ENCODE data around the gene SLC20A1. TPM values are rescaled to one million over a fixed set of nuclear protein-coding genes. Genes with fewer than 3 reads are reported as not detected.

Gene SLC20A1
- total RNA-seq, 1 experiment from 2014 or later: 99.9 TPM

DNA sequence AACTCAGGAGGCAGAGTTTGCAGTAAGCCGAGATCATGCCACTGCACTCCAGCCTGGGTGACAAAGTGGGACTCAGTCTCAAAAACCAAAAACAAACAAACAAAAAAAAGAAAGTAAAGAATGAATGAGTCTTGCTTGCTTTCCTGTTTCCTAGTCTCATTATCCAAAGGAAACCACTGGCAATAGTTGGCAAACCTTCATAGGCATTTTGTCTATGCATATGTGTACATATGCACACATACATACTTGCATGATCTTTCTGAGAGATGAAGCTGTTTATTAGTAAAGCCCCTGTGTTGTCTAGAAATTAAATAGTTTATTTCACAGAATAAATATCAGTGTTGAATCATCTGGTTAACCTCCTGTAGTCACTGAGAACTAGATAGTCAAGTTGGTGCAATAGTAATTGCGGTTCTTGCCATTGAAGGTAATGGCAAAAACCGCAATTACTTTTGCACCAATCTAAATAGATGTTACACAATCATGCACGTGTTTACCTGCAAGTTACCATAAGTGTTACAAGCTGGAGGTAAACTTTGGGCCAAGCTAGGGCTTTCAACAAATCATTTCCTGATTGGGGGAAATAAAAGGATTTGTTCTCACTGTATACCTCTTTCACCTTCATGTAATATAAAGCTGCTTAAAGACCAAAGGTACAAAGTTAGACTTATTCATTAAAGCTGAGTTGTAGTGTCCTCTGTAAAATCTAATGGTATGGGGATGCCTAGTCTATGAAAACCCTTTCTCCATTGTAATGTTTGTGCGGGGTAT, 24.7 kb downstream of the SLC20A1 start:
- no peaks in the 10 kb centered on the region for H4K20me1 ChIP-seq (ENCODE audit: insufficient read depth)
- no peak for TF ChIP-seq EZH2 (IDR thresholded peaks at IDR 0.05; ENCODE audit: low read depth)
- TF ChIP-seq, protein P1, sequence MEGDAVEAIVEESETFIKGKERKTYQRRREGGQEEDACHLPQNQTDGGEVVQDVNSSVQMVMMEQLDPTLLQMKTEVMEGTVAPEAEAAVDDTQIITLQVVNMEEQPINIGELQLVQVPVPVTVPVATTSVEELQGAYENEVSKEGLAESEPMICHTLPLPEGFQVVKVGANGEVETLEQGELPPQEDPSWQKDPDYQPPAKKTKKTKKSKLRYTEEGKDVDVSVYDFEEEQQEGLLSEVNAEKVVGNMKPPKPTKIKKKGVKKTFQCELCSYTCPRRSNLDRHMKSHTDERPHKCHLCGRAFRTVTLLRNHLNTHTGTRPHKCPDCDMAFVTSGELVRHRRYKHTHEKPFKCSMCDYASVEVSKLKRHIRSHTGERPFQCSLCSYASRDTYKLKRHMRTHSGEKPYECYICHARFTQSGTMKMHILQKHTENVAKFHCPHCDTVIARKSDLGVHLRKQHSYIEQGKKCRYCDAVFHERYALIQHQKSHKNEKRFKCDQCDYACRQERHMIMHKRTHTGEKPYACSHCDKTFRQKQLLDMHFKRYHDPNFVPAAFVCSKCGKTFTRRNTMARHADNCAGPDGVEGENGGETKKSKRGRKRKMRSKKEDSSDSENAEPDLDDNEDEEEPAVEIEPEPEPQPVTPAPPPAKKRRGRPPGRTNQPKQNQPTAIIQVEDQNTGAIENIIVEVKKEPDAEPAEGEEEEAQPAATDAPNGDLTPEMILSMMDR (conservative IDR thresholded peaks at IDR 0.05): no peak
- no peak overlapping the region for H3K4me3 ChIP-seq
- H3K9me2 ChIP-seq (ENCODE audit: insufficient read depth): no peaks in the 10 kb centered on the region
- DNase-seq: no peak
- H3K27ac ChIP-seq: peak overlapping the region; percentile 1; the same call in 1 of the 2 replicates
- H3K4me1 ChIP-seq (replicated peaks; ENCODE audit: insufficient read depth): peaks cover 28% of the 10 kb centered on the region
- H3K4me2 ChIP-seq: no peak overlapping the region
- H3K9me3 ChIP-seq (ENCODE audit: insufficient read depth, low read depth): no peaks in the 10 kb centered on the region
- peaks cover 50% of the 10 kb centered on the region for H3F3A ChIP-seq (ENCODE audit: insufficient read depth, low read depth)
- no peaks in the 10 kb centered on the region for H3K79me2 ChIP-seq (ENCODE audit: low read depth)
- H3K36me3 ChIP-seq (ENCODE audit: low read depth): no peaks in the 10 kb centered on the region
- ChIA-PET CTCF (interaction anchor here (0.6 kb wide), 1 partner anchor 20 kb away, joined by 3 read pairs; no protein-coding TSS in a partner anchor), POLR2A (ENCODE audit: unreplicated experiment) (interaction anchor here (0.6 kb wide), 1 partner anchor 1017 kb away, joined by 4 read pairs; no protein-coding TSS in a partner anchor)
- BruUV-seq (replicated peaks): no TSS peak
- no peaks in the 10 kb centered on the region for H3K27me3 ChIP-seq (ENCODE audit: insufficient read depth, low read depth)
- H2AFZ ChIP-seq: no peak overlapping the region
- intact Hi-C loops (cut with micrococcal nuclease; ENCODE audit: unreplicated experiment): no loop called here

DNA sequence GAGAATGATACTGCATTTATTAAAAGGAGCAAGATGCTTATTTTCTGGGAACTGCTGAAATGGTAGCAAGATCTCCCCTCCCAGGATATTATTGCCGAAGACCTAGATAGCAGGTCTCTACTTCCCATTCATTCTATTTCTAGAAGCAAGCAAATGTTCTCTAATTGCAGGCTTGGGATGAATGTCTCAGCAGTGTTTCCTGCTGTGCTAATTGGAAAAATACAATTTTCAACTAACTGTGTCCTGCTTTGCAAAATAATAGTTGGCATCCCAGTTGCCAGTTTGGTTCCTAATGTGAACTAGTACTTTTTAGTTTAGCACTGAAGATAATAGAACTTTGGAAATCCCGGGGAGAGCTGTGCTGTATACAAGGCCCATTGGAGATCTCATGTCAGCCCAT, 26.1 kb downstream of the SLC20A1 start:
- Histone ChIP-seq H2AFZ (no peak overlapping the region), H4K20me1 (ENCODE audit: insufficient read depth) (no peaks in the 10 kb centered on the region), H3K79me2 (ENCODE audit: low read depth) (no peaks in the 10 kb centered on the region), H3K4me2 (no peak overlapping the region), H3K27ac (no peak overlapping the region), H3K4me3 (no peak overlapping the region), H3K9me3 (ENCODE audit: insufficient read depth, low read depth) (no peaks in the 10 kb centered on the region), H3K36me3 (ENCODE audit: low read depth) (no peaks in the 10 kb centered on the region), H3K4me1 (replicated peaks; ENCODE audit: insufficient read depth) (peaks cover 15% of the 10 kb centered on the region), H3K9me2 (ENCODE audit: insufficient read depth) (no peaks in the 10 kb centered on the region), H3F3A (ENCODE audit: insufficient read depth, low read depth) (peaks cover 36% of the 10 kb centered on the region), H3K27me3 (ENCODE audit: insufficient read depth, low read depth) (no peaks in the 10 kb centered on the region)
- TF ChIP-seq, protein P1 (conservative IDR thresholded peaks at IDR 0.05): no peak
- no peak for TF ChIP-seq EZH2 (IDR thresholded peaks at IDR 0.05; ENCODE audit: low read depth)
- CTCF ChIA-PET: no interaction called here
- POLR2A ChIA-PET (ENCODE audit: unreplicated experiment): no interaction called here
- DNase-seq: no peak
- intact Hi-C loops (cut with micrococcal nuclease; ENCODE audit: unreplicated experiment): no loop called here
- no TSS peak for BruUV-seq (replicated peaks)

DNA sequence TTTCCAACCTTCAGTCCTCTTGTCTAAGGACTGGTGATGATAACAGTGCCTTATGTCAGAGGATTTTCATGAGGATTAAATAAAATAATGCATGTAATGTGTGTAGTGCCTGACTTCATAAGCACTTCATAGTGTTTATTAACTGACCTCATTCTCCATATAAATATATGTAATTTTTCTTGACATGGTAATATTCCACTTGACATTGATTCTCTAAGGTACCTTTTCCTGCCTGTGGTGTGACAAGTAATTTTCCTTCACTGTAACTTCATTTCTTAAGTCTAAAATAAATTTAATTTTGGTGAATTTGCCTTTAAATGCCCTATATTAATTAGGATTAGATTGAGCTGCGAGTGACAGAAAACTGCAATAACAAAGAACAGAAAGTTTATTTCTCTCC, 27.3 kb downstream of the SLC20A1 start:
- Histone ChIP-seq H3K27ac (no peak overlapping the region), H3K36me3 (ENCODE audit: low read depth) (no peaks in the 10 kb centered on the region), H2AFZ (no peak overlapping the region), H3K9me2 (ENCODE audit: insufficient read depth) (no peaks in the 10 kb centered on the region), H3K4me3 (no peak overlapping the region), H4K20me1 (ENCODE audit: insufficient read depth) (no peaks in the 10 kb centered on the region), H3K79me2 (ENCODE audit: low read depth) (no peaks in the 10 kb centered on the region), H3K4me2 (no peak overlapping the region), H3F3A (ENCODE audit: insufficient read depth, low read depth) (peaks cover 24% of the 10 kb centered on the region), H3K4me1 (replicated peaks; ENCODE audit: insufficient read depth) (peaks cover 12% of the 10 kb centered on the region), H3K27me3 (ENCODE audit: insufficient read depth, low read depth) (no peaks in the 10 kb centered on the region), H3K9me3 (ENCODE audit: insufficient read depth, low read depth) (no peaks in the 10 kb centered on the region)
- BruUV-seq (replicated peaks): no TSS peak
- intact Hi-C loops (cut with micrococcal nuclease; ENCODE audit: unreplicated experiment): no loop called here
- ChIA-PET POLR2A (ENCODE audit: unreplicated experiment) (no interaction called here), CTCF (interaction anchor here (0.6 kb wide), 1 partner anchor 26 kb away, joined by 3 read pairs; no protein-coding TSS in a partner anchor)
- no peak for DNase-seq
- no peak for TF ChIP-seq EZH2 (IDR thresholded peaks at IDR 0.05; ENCODE audit: low read depth)
- TF ChIP-seq, protein P1 (conservative IDR thresholded peaks at IDR 0.05): no peak
